Measurements from ENCODE around the gene UBA6. TPM values are rescaled to one million over a fixed set of nuclear protein-coding genes. Genes with fewer than 3 reads are reported as not detected.

The UBA6 gene
- total and polyA plus RNA-seq, 8 donors: 4.1 to 26.5 (median 14.4) TPM

GRCh38 chr4:67721770-67722597 lies 21.0 kb upstream of the UBA6 start:
- 95% methylated on average over 9 of the region's 9 CpGs for WGBS, 2 donors
- Histone ChIP-seq H3K4me3 (no peak overlapping the region), H3K36me3 (peaks cover 0 to 3% (median 0%) of the 10 kb centered on the region in 3 donors), H3K27ac (no peak overlapping the region), H3K4me1 (peaks cover 0 to 6% (median 0%) of the 10 kb centered on the region in 3 donors), H3K27me3 (no peaks in the 10 kb centered on the region), H3K9me3 (no peaks in the 10 kb centered on the region)
- DNase-seq (no peak), ATAC-seq (no peak), FAIRE-seq (no peak)
- intact Hi-C loops (cut with DNase I): no loop called here
- TF ChIP-seq, protein P1, sequence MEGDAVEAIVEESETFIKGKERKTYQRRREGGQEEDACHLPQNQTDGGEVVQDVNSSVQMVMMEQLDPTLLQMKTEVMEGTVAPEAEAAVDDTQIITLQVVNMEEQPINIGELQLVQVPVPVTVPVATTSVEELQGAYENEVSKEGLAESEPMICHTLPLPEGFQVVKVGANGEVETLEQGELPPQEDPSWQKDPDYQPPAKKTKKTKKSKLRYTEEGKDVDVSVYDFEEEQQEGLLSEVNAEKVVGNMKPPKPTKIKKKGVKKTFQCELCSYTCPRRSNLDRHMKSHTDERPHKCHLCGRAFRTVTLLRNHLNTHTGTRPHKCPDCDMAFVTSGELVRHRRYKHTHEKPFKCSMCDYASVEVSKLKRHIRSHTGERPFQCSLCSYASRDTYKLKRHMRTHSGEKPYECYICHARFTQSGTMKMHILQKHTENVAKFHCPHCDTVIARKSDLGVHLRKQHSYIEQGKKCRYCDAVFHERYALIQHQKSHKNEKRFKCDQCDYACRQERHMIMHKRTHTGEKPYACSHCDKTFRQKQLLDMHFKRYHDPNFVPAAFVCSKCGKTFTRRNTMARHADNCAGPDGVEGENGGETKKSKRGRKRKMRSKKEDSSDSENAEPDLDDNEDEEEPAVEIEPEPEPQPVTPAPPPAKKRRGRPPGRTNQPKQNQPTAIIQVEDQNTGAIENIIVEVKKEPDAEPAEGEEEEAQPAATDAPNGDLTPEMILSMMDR (IDR thresholded peaks at IDR 0.05): no peak

- no peak for DNase-seq
- Histone ChIP-seq H3K36me3 (peaks cover 0 to 5% (median 0%) of the 10 kb centered on the region in 3 donors), H3K27me3 (no peaks in the 10 kb centered on the region), H3K9me3 (no peaks in the 10 kb centered on the region), H3K27ac (no peak overlapping the region), H3K4me1 (peaks cover 0 to 6% (median 0%) of the 10 kb centered on the region in 3 donors), H3K4me3 (no peak overlapping the region)
- no peak for ATAC-seq
- TF ChIP-seq, protein P1 (IDR thresholded peaks at IDR 0.05): no peak
- intact Hi-C loops (cut with DNase I): no loop called here
- no peak for FAIRE-seq
- 96 to 99% methylated on average over 3 of the region's 3 CpGs for WGBS, 2 donors
Observed at GRCh38 chr4:67721315-67721769, 20.4 kb upstream of the UBA6 start.

GRCh38 chr4:67719953-67720617 lies 19.1 kb upstream of the UBA6 start:
- peaks cover 0 to 2% (median 0%) of the 10 kb centered on the region in 3 donors for H3K4me1 ChIP-seq
- WGBS, 2 donors: 36 to 48% methylated on average over 3 of the region's 3 CpGs
- DNase-seq (no peak), ATAC-seq (peak; percentile 38 to 74 (median 62)), FAIRE-seq (no peak)
- no peak overlapping the region for H3K27ac ChIP-seq
- no peak overlapping the region for H3K4me3 ChIP-seq
- no peaks in the 10 kb centered on the region for H3K9me3 ChIP-seq
- no peaks in the 10 kb centered on the region for H3K27me3 ChIP-seq
- TF ChIP-seq, protein P1 (IDR thresholded peaks at IDR 0.05): no peak
- intact Hi-C loops (cut with DNase I): no loop called here
- peaks cover 0 to 5% (median 0%) of the 10 kb centered on the region in 3 donors for H3K36me3 ChIP-seq

DNA sequence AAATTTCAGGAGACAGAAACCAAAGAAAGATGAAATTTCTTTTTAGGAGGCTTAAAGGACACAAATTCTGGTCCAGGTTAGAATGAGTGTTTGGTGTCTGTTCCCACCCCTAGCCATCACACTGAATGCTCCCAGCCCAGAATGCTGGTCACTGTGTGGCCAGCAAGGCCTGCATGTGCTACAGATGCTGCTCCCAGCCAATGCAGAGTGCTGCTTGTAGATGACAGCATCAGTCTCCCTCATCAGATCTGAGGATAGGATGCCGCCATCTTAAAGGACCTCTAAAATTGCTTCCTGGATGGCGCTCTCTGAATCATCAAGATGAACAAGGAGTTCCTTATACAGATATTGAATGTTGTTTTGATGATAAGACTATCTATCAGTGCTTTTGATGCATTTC lies 17.9 kb upstream of the UBA6 start:
- no peak for ATAC-seq

More for the DNA sequence above, 17.9 kb upstream of the UBA6 start:
- FAIRE-seq: no peak
- Histone ChIP-seq H3K9me3 (no peaks in the 10 kb centered on the region), H3K27ac (no peak overlapping the region), H3K27me3 (no peaks in the 10 kb centered on the region), H3K4me3 (no peak overlapping the region), H3K36me3 (peaks cover 0 to 5% (median 0%) of the 10 kb centered on the region in 3 donors), H3K4me1 (no peaks in the 10 kb centered on the region)
- WGBS, 2 donors: 97 to 100% methylated on average over 2 of the region's 2 CpGs
- intact Hi-C loops (cut with DNase I): no loop called here
- DNase-seq: no peak
- TF ChIP-seq, protein P1 (IDR thresholded peaks at IDR 0.05): no peak
